Measurements from ENCODE around the gene TCEANC.

TCEANC gene

DNA sequence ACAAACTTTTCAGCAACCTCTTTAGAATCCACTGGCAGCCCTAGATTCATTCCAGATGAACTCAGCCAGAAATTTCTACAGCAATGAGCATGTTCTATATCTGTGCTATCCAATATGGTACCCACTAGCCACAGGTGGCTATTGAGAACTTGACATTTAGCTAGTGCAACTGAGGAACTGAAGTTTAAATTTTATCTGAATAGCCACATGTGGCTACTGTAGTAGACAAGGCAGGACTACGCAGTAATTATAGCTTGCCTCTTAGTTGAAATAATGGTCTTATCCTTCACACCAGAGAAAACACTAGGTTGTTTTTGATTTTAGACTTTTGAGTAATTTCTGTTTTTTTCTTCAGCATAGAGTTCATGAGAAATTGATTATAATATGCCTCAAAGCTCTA lies 2.6 kb upstream of the TCEANC start:
- Histone ChIP-seq H3K79me2 (ENCODE audit: control insufficient read depth, insufficient read depth, low read length) (no peaks in the 10 kb centered on the region), H3K4ac (ENCODE audit: low read depth, low read length) (no peak overlapping the region), H3K4me1 (ENCODE audit: control insufficient read depth, low read depth, low read length) (no peaks in the 10 kb centered on the region), H3K23ac (ENCODE audit: low read length) (no peak overlapping the region), H3K9ac (ENCODE audit: low read length) (no peak overlapping the region), H4K8ac (ENCODE audit: low read depth, low read length) (no peak overlapping the region), H3K4me2 (ENCODE audit: low read length) (no peak overlapping the region), H3K4me3 (ENCODE audit: low read length) (no peak overlapping the region), H2BK120ac (ENCODE audit: low read depth, low read length) (no peak overlapping the region), H2AK5ac (ENCODE audit: low read length) (no peak overlapping the region), H2BK5ac (ENCODE audit: low read length) (no peak overlapping the region), H3K79me1 (ENCODE audit: low read length) (no peaks in the 10 kb centered on the region), H3K56ac (ENCODE audit: low read length) (no peak overlapping the region), H3K27ac (ENCODE audit: low read depth, low read length) (no peak overlapping the region), H2BK15ac (replicated peaks; ENCODE audit: low read depth) (no peak overlapping the region), H3K36me3 (ENCODE audit: control insufficient read depth, insufficient read depth, low read length) (no peaks in the 10 kb centered on the region), H4K5ac (ENCODE audit: low read length) (no peak overlapping the region), H3K27me3 (ENCODE audit: insufficient read depth, low read length, poor library complexity) (no peaks in the 10 kb centered on the region), H3K18ac (ENCODE audit: low read length) (no peak overlapping the region)
- no CpG with 5 or more reads among the region's 1 CpG for WGBS (ENCODE audit: extremely low coverage, insufficient coverage, low lambda C conversion rate)
- DNase-seq = no peak

- Histone ChIP-seq H3K79me2 (ENCODE audit: control insufficient read depth, insufficient read depth, low read length) (no peaks in the 10 kb centered on the region), H3K4ac (ENCODE audit: low read depth, low read length) (no peak overlapping the region), H2BK15ac (replicated peaks; ENCODE audit: low read depth) (no peak overlapping the region), H3K56ac (ENCODE audit: low read length) (no peak overlapping the region), H3K79me1 (ENCODE audit: low read length) (no peaks in the 10 kb centered on the region), H2BK120ac (ENCODE audit: low read depth, low read length) (no peak overlapping the region), H3K36me3 (ENCODE audit: control insufficient read depth, insufficient read depth, low read length) (no peaks in the 10 kb centered on the region), H4K5ac (ENCODE audit: low read length) (no peak overlapping the region), H3K27me3 (ENCODE audit: insufficient read depth, low read length, poor library complexity) (no peaks in the 10 kb centered on the region), H2AK5ac (ENCODE audit: low read length) (no peak overlapping the region), H3K18ac (ENCODE audit: low read length) (no peak overlapping the region), H3K27ac (ENCODE audit: low read depth, low read length) (no peak overlapping the region), H3K9ac (ENCODE audit: low read length) (no peak overlapping the region), H3K4me1 (ENCODE audit: control insufficient read depth, low read depth, low read length) (no peaks in the 10 kb centered on the region), H3K23ac (ENCODE audit: low read length) (no peak overlapping the region), H3K4me3 (ENCODE audit: low read length) (no peak overlapping the region), H4K8ac (ENCODE audit: low read depth, low read length) (no peak overlapping the region), H2BK5ac (ENCODE audit: low read length) (no peak overlapping the region), H3K4me2 (ENCODE audit: low read length) (no peak overlapping the region)
- DNase-seq = no peak
- WGBS (ENCODE audit: extremely low coverage, insufficient coverage, low lambda C conversion rate) = no CpG with 5 or more reads among the region's 3 CpGs
Observed at GRCh38 chrX:13651150-13651549, 1.8 kb upstream of the TCEANC start.

DNA sequence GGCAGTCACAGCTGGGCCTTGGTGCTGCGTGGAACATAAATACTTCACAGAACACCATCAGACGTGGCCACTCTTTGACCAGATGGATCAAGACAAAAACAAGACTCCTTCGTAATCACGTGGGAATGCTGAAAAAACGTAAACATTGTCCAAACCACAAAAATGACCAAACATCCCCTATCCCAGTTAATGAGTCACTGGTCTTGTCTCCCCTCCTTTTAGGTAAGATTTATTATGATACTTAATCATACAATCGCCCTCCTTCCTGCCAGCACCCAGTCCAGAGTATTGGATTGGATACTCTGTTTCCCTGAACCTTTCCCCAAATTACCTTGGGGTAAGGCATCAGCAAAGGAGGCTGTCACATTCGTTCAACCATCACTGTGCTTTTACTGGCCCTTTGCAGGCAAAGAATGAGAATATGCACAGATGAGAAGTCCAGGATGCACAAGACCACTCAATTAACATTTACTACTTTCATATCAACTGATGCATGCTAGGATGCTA lies 601 bp upstream of the TCEANC start:
- H4K5ac ChIP-seq (ENCODE audit: low read length) = peak overlapping the region; percentile 9
- H3K4me3 ChIP-seq (ENCODE audit: low read length) = no peak overlapping the region
- peak overlapping the region; percentile 55 for H3K9ac ChIP-seq (ENCODE audit: low read length)
- no peak overlapping the region for H3K27ac ChIP-seq (ENCODE audit: low read depth, low read length)
- no peak overlapping the region for H3K23ac ChIP-seq (ENCODE audit: low read length)
- no peak overlapping the region for H2AK5ac ChIP-seq (ENCODE audit: low read length)
- no peak overlapping the region for H3K18ac ChIP-seq (ENCODE audit: low read length)
- no peak for DNase-seq
- H3K27me3 ChIP-seq (ENCODE audit: insufficient read depth, low read length, poor library complexity) = no peaks in the 10 kb centered on the region
- no peaks in the 10 kb centered on the region for H3K36me3 ChIP-seq (ENCODE audit: control insufficient read depth, insufficient read depth, low read length)
- H2BK5ac ChIP-seq (ENCODE audit: low read length) = no peak overlapping the region
- H4K8ac ChIP-seq (ENCODE audit: low read depth, low read length) = peak overlapping the region; percentile 89
- H2BK15ac ChIP-seq (replicated peaks; ENCODE audit: low read depth) = no peak overlapping the region
- no CpG with 5 or more reads among the region's 7 CpGs for WGBS (ENCODE audit: extremely low coverage, insufficient coverage, low lambda C conversion rate)
- no peaks in the 10 kb centered on the region for H3K79me1 ChIP-seq (ENCODE audit: low read length)
- H3K4me2 ChIP-seq (ENCODE audit: low read length) = no peak overlapping the region
- no peak overlapping the region for H2BK120ac ChIP-seq (ENCODE audit: low read depth, low read length)
- H3K79me2 ChIP-seq (ENCODE audit: control insufficient read depth, insufficient read depth, low read length) = no peaks in the 10 kb centered on the region
- H3K4ac ChIP-seq (ENCODE audit: low read depth, low read length) = no peak overlapping the region
- no peaks in the 10 kb centered on the region for H3K4me1 ChIP-seq (ENCODE audit: control insufficient read depth, low read depth, low read length)
- peak overlapping the region; percentile 11 for H3K56ac ChIP-seq (ENCODE audit: low read length)

DNA sequence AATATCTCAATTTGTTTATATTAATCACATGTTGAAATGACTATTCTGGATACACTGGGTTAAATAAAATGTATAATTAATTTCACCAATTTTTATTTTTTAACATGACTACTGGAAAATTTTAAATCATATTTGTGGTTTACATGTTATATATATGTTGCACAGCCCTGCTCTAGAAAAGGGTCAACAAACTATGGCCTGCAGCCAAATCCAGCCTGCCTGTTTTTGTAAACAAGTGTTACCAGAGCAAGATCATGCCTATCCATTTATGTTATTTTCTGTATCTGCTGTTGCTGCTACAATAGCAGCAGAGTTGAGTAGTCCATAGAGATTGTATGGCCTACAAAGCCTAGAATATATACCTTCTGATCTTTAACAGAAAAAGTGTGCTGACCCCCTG lies 1.2 kb downstream of the TCEANC start:
- Histone ChIP-seq H2BK5ac (ENCODE audit: low read length) (no peak overlapping the region), H3K4ac (ENCODE audit: low read depth, low read length) (no peak overlapping the region), H3K36me3 (ENCODE audit: control insufficient read depth, insufficient read depth, low read length) (no peaks in the 10 kb centered on the region), H3K4me2 (ENCODE audit: low read length) (no peak overlapping the region), H3K27me3 (ENCODE audit: insufficient read depth, low read length, poor library complexity) (no peaks in the 10 kb centered on the region), H3K18ac (ENCODE audit: low read length) (no peak overlapping the region), H3K79me2 (ENCODE audit: control insufficient read depth, insufficient read depth, low read length) (no peaks in the 10 kb centered on the region), H3K9ac (ENCODE audit: low read length) (no peak overlapping the region), H3K4me1 (ENCODE audit: control insufficient read depth, low read depth, low read length) (no peaks in the 10 kb centered on the region), H3K79me1 (ENCODE audit: low read length) (no peaks in the 10 kb centered on the region), H3K4me3 (ENCODE audit: low read length) (no peak overlapping the region), H2BK120ac (ENCODE audit: low read depth, low read length) (no peak overlapping the region), H2BK15ac (replicated peaks; ENCODE audit: low read depth) (no peak overlapping the region), H4K8ac (ENCODE audit: low read depth, low read length) (no peak overlapping the region), H3K27ac (ENCODE audit: low read depth, low read length) (no peak overlapping the region), H4K5ac (ENCODE audit: low read length) (no peak overlapping the region), H2AK5ac (ENCODE audit: low read length) (no peak overlapping the region), H3K23ac (ENCODE audit: low read length) (no peak overlapping the region), H3K56ac (ENCODE audit: low read length) (no peak overlapping the region)
- no peak for DNase-seq

- Histone ChIP-seq H3K27ac (ENCODE audit: low read depth, low read length) (no peak overlapping the region), H3K4ac (ENCODE audit: low read depth, low read length) (no peak overlapping the region), H3K4me1 (ENCODE audit: control insufficient read depth, low read depth, low read length) (no peaks in the 10 kb centered on the region), H4K5ac (ENCODE audit: low read length) (no peak overlapping the region), H3K79me2 (ENCODE audit: control insufficient read depth, insufficient read depth, low read length) (no peaks in the 10 kb centered on the region), H2AK5ac (ENCODE audit: low read length) (no peak overlapping the region), H3K36me3 (ENCODE audit: control insufficient read depth, insufficient read depth, low read length) (no peaks in the 10 kb centered on the region), H3K27me3 (ENCODE audit: insufficient read depth, low read length, poor library complexity) (no peaks in the 10 kb centered on the region), H2BK5ac (ENCODE audit: low read length) (no peak overlapping the region), H3K9ac (ENCODE audit: low read length) (no peak overlapping the region), H2BK15ac (replicated peaks; ENCODE audit: low read depth) (no peak overlapping the region), H3K23ac (ENCODE audit: low read length) (no peak overlapping the region), H3K79me1 (ENCODE audit: low read length) (no peaks in the 10 kb centered on the region), H3K56ac (ENCODE audit: low read length) (no peak overlapping the region), H3K4me2 (ENCODE audit: low read length) (no peak overlapping the region), H3K4me3 (ENCODE audit: low read length) (no peak overlapping the region), H3K18ac (ENCODE audit: low read length) (no peak overlapping the region), H2BK120ac (ENCODE audit: low read depth, low read length) (no peak overlapping the region), H4K8ac (ENCODE audit: low read depth, low read length) (no peak overlapping the region)
- WGBS (ENCODE audit: extremely low coverage, insufficient coverage, low lambda C conversion rate) = no CpG with 5 or more reads among the region's 3 CpGs
- no peak for DNase-seq
Observed at GRCh38 chrX:13655674-13656073, 2.7 kb downstream of the TCEANC start.

DNA sequence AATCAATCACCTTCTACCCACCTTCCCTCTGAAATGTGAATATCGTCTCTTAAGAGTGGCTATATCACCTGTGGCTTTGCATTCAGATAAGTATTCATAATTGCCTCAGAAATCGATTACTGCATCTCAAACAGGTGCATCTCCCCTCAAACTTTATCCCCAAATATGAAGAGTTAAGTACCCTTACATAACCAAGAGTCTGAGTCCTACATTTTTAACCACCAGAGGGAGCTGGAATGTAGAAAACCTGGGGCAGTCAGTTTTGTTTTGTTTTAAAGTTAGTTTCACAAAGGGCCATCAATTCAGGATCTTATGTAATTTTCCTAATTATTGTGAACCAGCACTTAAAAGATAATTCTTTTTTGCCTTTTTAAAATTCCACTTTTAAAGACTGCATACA lies 5.7 kb downstream of the TCEANC start:
- no peak overlapping the region for H4K8ac ChIP-seq (ENCODE audit: low read depth, low read length)
- no peak overlapping the region for H3K9ac ChIP-seq (ENCODE audit: low read length)
- DNase-seq = peak; percentile 39
- H3K23ac ChIP-seq (ENCODE audit: low read length) = no peak overlapping the region
- no CpG with 5 or more reads among the region's 2 CpGs for WGBS (ENCODE audit: extremely low coverage, insufficient coverage, low lambda C conversion rate)
- no peaks in the 10 kb centered on the region for H3K79me1 ChIP-seq (ENCODE audit: low read length)
- H3K4me3 ChIP-seq (ENCODE audit: low read length) = no peak overlapping the region
- H3K4me2 ChIP-seq (ENCODE audit: low read length) = no peak overlapping the region
- no peak overlapping the region for H3K4ac ChIP-seq (ENCODE audit: low read depth, low read length)
- H2BK15ac ChIP-seq (replicated peaks; ENCODE audit: low read depth) = no peak overlapping the region
- H3K79me2 ChIP-seq (ENCODE audit: control insufficient read depth, insufficient read depth, low read length) = no peaks in the 10 kb centered on the region
- H3K56ac ChIP-seq (ENCODE audit: low read length) = no peak overlapping the region
- H3K27me3 ChIP-seq (ENCODE audit: insufficient read depth, low read length, poor library complexity) = no peaks in the 10 kb centered on the region
- no peak overlapping the region for H2BK5ac ChIP-seq (ENCODE audit: low read length)
- H4K5ac ChIP-seq (ENCODE audit: low read length) = no peak overlapping the region
- no peak overlapping the region for H2BK120ac ChIP-seq (ENCODE audit: low read depth, low read length)
- no peak overlapping the region for H3K27ac ChIP-seq (ENCODE audit: low read depth, low read length)
- H2AK5ac ChIP-seq (ENCODE audit: low read length) = no peak overlapping the region
- no peak overlapping the region for H3K18ac ChIP-seq (ENCODE audit: low read length)
- H3K36me3 ChIP-seq (ENCODE audit: control insufficient read depth, insufficient read depth, low read length) = no peaks in the 10 kb centered on the region
- H3K4me1 ChIP-seq (ENCODE audit: control insufficient read depth, low read depth, low read length) = no peaks in the 10 kb centered on the region
